ENCODE data around the gene RNF223.

DNA sequence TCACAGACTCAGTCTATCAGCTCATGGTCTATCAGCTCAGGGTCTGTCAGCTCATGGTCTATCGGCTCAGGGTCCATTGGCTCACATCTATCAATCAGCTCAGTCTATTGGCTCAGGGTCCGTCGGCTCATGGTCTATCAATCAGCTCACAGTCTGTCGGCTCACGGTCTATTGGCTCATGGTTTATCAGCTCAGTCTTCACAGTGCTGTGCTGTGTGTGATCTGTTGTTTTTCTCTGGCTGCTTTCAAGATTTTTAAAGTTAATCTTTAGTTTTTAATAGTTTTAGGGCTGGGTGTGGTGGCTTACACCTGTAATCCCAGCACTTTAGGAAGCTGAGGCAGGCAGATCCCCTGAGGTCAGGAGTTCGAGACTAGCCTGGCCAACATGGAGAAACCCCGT lies 27.4 kb upstream of the RNF223 start:
- no peak for TF ChIP-seq EZH2 (IDR thresholded peaks at IDR 0.05)
- no peak for TF ChIP-seq CTCF (IDR thresholded peaks at IDR 0.05)

All from neural progenitor cell (in vitro differentiated cells).